GM19099 (cell line): ENCODE data around the gene MARK1.

ENCODE experiments used
- POLR2A ChIP-seq: IDR thresholded peaks from 3 replicates; pipeline ENCODE4 v1.6.1; 2011; ENCODE audit warnings: low read depth; ENCODE audit not compliant: insufficient read length; ENCODE audit errors: extremely low read depth

The MARK1 gene

DNA sequence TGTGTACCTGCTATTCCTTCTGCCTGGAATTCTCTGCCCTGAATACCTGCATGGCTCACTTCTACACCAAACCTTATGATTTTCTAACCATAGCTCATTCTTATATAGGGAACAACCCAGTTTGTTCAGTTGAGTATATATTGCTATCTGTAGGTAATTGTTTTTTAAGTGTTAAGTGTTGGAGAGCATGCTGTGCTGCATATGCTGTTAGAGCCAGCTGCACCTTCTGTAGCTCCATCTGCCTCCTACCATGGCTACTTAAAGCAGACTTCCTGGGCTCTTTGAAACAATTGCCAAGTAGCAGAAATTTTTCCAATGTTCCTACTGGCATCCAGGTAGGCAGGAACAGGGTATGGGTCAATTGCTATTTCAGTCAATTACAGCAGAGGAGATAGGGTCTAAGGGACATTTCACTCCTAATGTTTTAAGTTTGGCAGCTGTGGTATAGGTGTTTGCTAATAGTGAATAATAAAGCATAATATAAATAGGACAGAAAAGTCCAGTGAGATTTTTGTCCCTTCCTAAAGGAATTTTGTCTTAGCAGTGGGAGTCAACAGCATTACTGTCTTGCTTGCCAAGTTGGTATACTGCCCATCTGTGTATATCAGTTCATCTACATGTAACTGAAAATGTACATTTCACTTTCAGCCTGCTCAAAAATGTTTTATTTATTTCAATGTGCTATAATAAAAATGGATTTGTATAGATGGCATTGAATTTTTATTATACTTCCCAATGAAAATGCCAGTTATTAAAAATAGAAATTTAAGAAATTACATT, 128.2 kb downstream of the MARK1 start:
- no peak for TF ChIP-seq POLR2A

DNA sequence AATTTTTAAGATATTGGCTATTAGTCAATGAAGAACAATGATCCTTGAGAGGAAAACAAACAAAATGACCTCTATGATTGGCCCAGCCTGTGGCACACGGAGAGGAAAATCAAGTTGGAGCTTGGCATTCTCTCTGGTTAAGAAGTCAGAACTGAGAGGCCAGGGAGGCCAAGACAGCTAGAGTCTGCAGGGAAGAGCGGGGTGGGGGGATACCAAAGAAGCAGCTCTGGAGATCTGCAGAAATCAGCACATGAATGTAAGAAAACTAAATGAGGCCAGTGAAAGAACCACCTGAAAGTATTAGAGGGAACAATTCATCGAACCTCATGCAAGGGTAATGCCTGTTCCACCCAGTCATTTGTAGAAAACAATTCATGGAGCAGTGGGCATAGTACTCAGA, 138.4 kb downstream of the MARK1 start:
- no peak for TF ChIP-seq POLR2A

DNA sequence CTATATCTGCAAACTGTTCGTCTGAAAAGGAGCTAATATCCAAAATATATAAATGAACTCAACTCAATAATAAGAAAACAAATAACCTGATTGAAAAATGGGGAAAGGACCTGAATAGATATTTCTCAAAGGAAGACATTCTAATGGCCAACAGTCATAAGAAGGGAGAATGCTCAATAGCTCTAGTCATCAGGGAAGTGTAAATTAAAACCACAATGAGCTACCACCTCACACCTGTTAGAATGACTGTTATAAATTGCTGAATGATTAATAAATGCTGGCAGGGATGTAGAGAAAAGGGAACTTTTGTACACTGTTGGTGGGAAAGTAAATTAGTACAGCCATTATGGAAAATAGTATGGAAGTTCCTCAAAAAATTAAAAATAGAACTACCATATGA, 141.1 kb downstream of the MARK1 start:
- TF ChIP-seq POLR2A, result no peak

DNA sequence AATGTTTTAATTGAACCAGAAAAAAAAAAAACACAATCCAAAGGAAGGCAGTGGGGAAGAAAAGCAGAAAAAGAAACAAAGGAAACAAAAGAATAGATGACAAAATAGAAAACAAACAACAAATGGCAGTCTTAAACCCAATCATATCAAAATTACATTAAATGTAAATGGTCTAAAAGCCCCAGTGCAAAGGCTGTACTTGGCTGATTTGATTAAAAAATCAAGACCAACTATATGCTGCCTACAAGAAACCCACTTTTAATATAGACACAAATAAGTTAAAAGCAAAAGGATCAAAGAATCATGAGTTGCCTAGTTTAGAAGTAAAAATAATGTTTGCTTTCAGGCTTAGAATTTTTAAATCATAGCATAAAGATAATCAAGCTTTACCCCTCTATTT, 142.4 kb downstream of the MARK1 start:
- no peak for TF ChIP-seq POLR2A

DNA sequence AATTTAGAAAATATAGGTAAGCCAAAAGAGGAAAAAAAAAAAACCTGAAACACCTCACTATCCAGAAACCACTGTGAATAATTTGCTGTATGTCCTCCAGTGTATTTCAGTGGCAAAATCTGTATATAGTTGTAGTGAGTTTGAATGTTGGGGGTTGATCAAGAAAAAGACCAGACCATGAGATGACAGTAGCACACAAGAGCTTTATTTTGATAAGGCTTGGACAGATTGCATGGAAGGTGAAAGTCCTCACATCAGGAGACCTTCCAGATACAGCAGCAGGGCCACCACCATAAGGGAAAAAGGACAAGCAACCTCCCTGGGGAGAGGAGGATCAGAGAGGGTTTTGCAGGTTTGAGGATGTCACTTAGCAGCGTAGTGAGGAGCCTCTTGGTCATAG, 146.0 kb downstream of the MARK1 start:
- no peak for TF ChIP-seq POLR2A

DNA sequence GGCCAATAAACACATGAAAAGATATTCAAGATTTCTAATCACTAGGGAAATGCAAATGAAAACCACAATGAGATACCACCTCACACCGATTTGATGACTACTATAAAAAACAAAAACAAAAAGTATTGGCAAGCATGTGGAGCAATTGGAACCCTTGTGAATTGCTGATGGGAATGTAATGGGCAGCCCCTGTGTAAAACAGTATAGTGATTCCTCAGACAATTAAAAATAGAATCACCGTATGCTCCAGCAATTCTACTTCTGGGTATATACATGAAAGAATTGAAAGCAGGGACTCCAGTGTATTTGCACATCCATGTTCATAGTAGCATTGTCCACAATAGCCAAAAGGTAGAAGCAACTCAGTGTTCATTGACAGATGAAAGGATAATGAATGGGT, 149.3 kb downstream of the MARK1 start:
- no peak for TF ChIP-seq POLR2A

DNA sequence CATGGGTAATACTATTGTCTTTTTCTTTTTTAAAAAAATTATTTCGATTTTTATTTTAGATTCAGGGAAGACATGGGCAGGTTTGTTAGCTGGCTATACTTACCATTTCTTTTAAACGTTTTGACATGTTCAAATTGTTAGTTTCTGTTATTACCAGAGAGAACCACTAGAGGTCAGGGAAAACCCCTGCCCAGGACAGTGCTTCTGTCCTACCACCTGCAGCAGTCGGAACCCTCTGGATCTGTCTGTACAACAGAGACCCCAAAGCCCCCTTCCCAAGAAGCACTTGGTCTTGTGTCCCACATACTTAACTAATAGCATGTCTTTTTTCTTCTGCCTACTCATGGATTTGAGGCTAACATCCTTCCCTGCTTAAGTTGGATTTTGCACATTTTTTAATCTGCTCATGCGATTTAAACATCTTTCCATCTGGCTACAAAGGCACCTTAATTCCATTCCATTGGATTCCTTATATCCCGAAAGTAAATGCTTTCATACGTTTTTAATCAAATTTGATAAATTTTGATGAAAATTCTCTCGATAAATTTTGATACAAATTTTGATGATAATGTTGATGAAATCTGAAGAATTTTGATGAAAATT, 152.2 kb downstream of the MARK1 start:
- no peak for TF ChIP-seq POLR2A

DNA sequence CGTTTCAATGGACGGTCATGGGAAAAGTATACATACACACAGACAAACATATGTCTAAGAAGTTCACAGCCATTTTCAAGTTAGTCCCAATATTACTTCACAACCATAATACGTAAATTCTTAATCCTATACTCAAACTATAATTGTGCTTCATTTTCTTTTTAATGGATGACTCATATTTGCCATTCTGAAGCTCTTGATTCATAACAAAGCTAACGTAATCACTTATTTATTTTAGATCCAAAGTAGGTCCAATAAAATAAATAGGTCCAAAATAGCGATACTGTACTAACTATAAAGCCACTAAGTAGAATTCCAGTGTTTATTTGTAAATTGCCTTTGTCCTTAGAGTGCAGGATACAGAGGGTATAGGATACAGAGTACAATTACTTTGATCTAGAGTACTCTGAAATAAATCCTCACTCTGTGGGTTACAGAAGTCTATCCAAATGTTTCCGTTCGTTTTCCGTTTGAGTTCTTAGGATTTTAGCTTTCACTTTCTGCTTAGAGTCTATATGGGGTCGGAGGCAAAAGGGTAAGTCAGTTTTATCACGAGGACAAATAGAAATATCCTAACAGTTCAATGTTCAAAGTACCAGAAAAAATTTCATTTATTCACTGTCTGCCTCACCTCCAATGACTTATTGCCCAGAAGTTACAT, 153.4 kb downstream of the MARK1 start:
- TF ChIP-seq POLR2A, result no peak

DNA sequence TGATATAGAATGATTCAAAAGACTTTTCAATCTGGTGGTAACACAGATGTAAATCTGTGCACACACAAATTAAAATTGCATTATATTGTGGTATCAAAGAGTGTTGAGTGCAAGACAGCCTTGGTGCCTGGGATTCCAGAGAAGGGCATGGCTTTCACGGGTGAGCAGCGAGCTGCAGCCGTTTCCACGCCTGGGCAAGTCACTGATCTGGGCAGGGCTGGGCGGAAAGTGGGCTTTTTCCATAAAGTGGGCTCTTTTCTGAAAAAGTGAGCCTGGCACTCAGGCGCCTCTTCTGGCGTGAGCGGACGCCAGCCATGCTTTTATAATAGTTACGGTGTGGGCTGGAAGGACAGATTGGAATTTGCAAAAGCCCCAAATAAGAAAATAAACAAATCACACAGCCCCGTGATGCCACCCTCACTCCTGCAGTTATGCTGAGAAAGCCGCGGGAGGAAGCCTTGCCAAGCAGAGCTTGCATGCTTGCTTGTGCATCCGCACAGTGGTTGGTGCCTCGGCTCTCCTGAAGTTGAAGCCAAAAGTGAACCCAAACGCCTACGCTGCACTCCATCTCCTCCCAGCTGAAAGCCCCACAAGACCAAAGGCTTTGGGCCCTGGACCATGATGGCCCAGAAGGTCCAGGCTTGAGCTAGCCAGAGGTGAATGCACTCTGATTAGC, 155.1 kb downstream of the MARK1 start:
- TF ChIP-seq POLR2A, result no peak

DNA sequence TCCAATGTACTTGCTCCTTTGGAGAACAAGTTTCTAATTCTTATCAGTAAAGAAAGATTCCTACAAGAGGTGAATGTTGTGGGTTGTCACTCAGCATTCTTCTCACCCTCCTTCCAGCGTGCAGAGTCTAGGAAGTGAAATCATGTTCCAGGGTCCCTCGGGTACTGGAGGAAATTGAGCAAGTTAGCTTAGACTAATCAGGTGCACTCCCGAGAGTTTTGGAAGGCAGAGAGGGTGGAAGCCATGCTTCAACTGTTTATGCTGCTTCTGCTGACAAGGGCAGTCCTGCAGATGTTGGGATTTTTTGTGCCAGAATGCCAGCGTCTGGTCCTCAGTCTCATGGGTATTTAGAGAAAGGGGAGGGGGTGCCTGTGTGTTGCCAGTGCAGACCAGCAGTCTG, 157.0 kb downstream of the MARK1 start:
- TF ChIP-seq POLR2A, result no peak

DNA sequence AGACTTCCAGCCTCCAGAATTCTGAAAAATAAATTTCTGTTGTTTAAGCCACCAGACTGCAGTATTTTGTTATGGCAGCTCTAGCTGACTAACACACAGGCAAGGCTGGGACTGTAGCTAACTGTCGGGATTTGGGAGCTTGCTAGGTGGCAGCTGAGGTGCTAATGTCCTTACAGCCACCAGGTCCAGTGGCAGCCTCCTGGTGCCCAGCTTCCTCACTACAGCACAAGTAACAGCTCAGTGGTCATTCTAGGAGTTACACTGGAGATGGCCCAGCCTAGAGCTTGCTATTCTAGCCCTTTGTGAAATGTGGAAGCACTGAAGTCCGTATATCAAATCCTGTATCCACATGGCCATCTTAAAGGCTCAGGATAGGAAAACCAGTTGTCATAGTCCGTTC, 157.9 kb downstream of the MARK1 start:
- TF ChIP-seq POLR2A, result no peak

DNA sequence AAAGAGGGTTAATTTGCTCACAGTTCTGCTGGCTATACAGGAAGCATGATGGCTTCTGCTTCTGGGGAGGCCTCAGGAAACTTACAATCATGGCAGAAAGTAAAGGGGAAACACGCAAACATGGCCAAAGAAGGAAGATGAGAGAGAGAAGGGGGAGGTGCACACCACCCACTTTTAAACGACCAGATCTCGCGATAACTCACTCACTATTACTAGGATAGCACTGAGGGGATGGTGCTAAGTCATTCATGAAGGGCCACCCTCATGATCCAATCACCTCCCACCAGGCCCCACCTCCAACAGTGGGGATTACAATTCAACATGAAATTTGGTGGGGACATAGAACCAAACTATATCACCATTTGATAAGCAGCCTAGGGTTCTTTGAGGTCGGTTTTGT, 159.9 kb downstream of the MARK1 start:
- TF ChIP-seq POLR2A, result no peak

DNA sequence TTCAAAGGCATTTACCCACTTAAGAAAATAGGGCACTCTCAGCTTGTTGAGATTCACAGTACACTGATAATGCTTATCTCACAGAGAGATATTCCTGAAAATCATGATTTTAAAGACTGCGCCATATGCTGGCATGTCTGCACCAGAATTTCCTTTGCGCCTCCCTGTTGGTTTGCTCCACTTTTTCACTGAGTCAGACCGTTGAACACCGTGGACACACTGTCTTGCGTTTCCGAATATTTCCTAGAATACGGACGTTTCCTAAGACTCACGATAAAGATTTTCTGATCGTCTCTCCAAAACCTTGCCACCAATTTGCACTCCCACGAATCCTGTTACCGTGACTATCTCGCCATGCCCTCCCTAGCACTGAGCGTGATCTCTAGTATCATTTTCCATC, 161.7 kb downstream of the MARK1 start:
- no peak for TF ChIP-seq POLR2A

DNA sequence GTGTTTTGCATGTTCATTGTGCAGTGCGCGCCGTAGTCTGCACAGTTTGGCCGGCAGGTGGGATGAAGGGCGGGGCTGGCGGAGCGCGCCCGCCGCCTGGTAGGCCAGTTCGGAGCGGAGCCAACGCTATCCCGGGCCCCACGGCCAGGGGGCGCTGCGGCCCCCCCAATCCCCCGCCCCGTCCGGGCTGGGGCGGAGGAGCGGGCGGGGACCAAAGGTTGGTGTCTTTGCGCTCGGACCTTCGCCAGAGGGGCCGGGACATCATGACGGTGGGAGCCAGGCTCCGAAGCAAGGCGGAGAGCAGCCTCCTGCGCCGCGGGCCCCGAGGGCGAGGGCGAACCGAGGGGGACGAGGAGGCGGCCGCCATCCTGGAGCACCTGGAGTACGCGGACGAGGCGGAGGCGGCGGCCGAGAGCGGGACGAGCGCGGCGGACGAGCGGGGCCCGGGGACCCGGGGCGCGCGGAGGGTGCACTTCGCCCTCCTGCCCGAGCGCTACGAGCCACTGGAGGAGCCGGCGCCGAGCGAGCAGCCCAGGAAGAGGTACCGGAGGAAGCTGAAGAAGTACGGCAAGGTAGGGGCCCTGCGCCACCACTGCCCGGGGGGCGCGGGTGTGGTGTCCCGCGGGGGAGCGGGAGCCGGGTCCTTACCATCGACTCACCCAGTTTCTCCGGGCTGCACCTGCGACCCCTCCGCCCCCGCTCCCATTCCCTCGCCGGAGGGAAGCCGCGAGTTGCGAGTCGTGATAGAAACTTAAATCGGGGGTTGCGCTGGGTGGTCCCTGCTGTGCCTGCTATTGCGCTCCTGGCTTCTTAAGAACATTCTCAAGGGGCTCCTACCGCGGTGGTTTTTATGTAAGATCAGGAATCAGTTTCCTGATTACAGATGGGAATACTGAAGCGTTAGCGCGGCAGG, 162.5 kb downstream of the MARK1 start, which contains the start of gene C1orf115:
Gene C1orf115, plus strand, starts transcription at position 224 of the 913 bp plus-strand sequence. Its CDS starts 40 bp downstream, at position 264.
- TF ChIP-seq POLR2A, result peak; percentile 71
